Body of pancreas (tissue), 4 donors: Measurements from ENCODE around the gene CRB3.

Source experiments
- POLR2A ChIP-seq, 3 donors: fragments of 450-650 bp; IDR thresholded peaks; one replicate each; pipeline ENCODE4 v1.6.1; 2016; ENCODE audit warnings: antibody characterized with exemption in 3 of 3, mild to moderate bottlenecking in 2 of 3
- TF ChIP-seq, protein P1 (sequence below), 7 experiments: fragments of 450-650 bp in 4 of 7; fragments of 200-600 bp in 3 of 7; sonication (generic) in 3 of 7; IDR thresholded peaks; one replicate each; pipeline ENCODE4 v1.5.1; 2016 to 2019; ENCODE audit warnings: antibody characterized with exemption in 7 of 7

DNA sequence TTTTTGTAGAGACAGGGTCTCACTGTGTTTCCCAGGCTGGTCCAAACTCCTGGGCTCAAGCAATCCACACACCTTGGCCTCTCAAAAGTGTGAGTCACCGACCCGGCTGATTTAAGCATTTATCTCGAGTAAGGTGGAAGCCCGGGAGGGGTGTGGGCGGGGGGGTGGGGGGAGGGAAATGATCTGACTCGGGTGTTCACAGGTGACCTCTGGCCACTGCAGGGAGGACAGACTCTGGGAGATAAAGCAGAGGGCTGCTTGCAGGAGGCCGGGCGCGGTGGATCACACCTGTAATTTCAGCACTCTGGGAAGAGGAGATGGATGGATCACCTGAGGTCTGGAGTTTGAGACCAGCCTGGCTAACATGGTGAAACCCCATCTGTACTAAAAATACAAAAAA lies 9.6 kb downstream of the CRB3 start:
- TF ChIP-seq, protein P1, sequence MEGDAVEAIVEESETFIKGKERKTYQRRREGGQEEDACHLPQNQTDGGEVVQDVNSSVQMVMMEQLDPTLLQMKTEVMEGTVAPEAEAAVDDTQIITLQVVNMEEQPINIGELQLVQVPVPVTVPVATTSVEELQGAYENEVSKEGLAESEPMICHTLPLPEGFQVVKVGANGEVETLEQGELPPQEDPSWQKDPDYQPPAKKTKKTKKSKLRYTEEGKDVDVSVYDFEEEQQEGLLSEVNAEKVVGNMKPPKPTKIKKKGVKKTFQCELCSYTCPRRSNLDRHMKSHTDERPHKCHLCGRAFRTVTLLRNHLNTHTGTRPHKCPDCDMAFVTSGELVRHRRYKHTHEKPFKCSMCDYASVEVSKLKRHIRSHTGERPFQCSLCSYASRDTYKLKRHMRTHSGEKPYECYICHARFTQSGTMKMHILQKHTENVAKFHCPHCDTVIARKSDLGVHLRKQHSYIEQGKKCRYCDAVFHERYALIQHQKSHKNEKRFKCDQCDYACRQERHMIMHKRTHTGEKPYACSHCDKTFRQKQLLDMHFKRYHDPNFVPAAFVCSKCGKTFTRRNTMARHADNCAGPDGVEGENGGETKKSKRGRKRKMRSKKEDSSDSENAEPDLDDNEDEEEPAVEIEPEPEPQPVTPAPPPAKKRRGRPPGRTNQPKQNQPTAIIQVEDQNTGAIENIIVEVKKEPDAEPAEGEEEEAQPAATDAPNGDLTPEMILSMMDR (IDR thresholded peaks at IDR 0.05) = no peak
- no peak for TF ChIP-seq POLR2A (IDR thresholded peaks at IDR 0.05)
